SKM-1 treated with dmso at 0.1 percent for 144 hours (cell line): ENCODE data around the gene NPAS3.

ENCODE experiments used
- DNase-seq: peaks from one replicate; lab custom pipeline; 2025; ENCODE audit not compliant: unreplicated experiment; lab: John Stamatoyannopoulos, UW

Gene NPAS3

GRCh38 chr14:32940066-32940651 is 1.5 kb downstream of the NPAS3 start:
- no peak for DNase-seq

- no peak for DNase-seq
These were observed 2.3 kb downstream of the NPAS3 start for GRCh38 chr14:32940711-32941667.

- no peak for DNase-seq
These were observed 3.0 kb downstream of the NPAS3 start for GRCh38 chr14:32941668-32942065.

GRCh38 chr14:32947081-32947480 is 8.4 kb downstream of the NPAS3 start:
- no peak for DNase-seq

DNA sequence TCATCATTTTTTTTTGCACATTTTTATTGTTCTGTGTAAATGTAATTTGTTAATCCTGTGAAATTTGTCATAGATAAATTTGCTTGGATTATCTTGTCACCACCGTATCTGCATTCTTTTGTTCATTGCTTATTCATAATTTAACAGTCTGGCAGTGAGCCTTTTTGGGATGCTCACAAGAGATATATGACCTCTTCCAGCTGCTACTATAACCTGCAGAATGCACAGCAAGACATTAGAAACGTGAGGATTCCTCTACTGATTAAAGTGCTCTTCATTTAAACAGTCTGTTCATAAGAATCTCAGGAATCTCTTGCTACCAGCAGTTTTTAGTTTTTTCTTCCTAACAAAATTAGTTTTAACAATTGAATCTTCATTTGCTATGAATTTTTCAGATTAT is 9.1 kb downstream of the NPAS3 start:
- DNase-seq, result no peak

DNA sequence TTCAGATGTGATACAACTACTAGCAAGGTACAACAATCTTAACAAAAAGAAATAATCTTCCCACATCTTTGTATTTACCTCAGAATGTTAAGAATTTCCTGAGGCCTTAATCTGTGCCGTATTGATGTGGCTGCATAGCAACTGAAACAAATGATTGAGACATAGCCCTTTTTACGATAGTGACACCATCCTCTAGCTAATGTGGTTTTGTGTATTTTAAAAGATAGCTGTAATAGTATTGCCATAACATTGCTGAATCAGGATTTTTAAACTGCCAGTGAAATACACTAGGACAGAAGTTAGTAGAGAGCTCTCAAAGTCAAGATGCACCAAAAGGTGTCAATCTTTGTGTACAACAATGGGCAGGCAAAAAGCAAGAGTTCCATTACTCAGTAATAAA is 11.9 kb downstream of the NPAS3 start:
- no peak for DNase-seq

GRCh38 chr14:32967421-32967820 is 28.7 kb downstream of the NPAS3 start:
- DNase-seq, result no peak

GRCh38 chr14:32968972-32969544 is 30.4 kb downstream of the NPAS3 start:
- no peak for DNase-seq

- DNase-seq, result peak; percentile 0
These were observed 39.2 kb downstream of the NPAS3 start for GRCh38 chr14:32977913-32978312.

GRCh38 chr14:32978691-32979255 is 40.1 kb downstream of the NPAS3 start:
- no peak for DNase-seq

DNA sequence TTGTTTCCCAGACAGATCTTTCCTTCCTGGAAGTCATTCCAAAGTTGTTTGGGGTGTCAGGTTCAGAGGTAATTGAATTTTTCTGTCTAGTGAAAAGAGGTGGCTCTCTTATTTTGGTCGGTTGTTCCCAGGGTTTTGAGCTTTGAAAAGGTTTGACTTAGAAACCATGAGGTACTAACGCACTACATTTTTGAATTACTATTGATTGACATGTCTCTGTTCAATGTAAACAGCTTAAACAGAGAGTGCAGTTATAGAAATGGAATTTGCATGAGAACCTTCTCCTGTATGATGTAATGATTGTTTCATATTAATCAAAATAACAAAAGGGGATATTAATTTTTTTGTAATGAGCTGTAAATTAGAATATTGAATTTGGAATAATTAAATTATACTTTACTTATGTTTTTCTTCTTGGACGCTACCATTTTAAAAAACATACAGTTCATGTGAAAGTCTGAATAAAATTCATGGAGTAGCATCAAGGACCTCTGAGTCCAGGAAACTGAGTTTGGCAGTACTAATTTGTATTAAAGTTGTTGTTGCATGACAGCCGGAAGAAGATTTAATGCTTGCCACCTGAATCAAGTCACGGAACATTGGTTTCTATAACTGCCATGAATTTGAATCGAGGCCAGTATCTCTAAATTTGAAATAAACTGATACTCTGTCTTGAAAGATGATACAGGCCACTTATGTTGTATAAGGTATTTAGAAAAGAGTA is 41.7 kb downstream of the NPAS3 start:
- DNase-seq, result no peak

- no peak for DNase-seq
These were observed 42.3 kb downstream of the NPAS3 start for GRCh38 chr14:32980902-32981501.

GRCh38 chr14:32984241-32984930 is 45.7 kb downstream of the NPAS3 start:
- no peak for DNase-seq

GRCh38 chr14:32985866-32986265 is 47.2 kb downstream of the NPAS3 start:
- no peak for DNase-seq

DNA sequence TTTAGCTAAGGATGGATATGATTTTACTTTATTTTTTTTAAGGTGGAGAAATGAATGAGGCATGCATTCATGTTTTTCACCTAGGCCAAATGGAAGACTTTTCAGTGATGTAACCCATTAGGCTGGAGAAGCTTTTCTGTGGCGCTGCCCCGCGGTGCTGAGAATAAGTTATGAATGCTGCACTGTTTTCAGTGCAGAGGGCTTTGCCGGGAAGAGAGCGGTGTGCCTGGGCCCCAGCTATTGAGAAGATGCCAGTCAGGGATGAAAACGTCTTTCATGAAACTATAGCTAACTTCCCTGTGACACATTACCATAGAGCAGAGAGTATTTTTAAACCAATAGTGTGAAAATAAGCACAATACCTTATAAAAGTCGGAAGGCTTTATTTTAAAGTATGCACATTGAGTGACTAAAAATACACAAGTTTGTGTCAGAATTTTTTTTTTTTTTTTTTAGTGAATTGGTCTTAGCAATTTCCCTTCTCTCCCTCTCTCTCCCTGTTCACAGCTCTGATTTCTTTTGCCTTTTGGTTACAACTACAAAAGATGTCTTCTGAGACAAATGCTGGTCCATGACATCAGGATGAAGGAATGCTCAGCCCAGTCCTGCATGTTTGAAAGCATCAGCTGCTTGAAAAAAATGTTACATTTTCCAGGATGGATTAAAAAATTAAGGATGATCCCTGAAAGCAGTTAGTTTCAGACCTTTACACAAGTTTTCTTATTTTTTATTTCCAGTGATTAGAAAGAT is 48.3 kb downstream of the NPAS3 start:
- DNase-seq, result no peak

GRCh38 chr14:32991691-32992090 is 53.0 kb downstream of the NPAS3 start:
- DNase-seq, result no peak

DNA sequence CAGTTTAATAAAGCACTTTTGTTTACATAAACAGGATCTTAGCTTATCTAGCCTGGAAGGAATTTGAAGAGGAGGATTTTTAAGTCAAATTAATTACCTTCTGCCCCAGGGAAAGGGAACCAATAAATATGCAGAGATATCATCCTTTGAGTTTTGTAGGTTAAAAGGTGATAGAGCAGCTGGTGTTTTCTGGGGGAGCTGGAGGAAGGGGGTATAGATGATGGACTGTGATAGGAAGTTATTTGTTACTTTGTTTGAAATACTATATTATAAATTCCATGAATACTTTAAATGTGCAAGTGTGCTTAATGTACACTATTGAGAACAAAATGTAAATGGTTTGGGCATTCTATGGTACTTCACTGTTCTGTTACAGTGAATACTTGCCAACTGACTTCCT is 55.2 kb downstream of the NPAS3 start:
- DNase-seq, result no peak

GRCh38 chr14:32996343-32996742 is 57.7 kb downstream of the NPAS3 start:
- no peak for DNase-seq

DNA sequence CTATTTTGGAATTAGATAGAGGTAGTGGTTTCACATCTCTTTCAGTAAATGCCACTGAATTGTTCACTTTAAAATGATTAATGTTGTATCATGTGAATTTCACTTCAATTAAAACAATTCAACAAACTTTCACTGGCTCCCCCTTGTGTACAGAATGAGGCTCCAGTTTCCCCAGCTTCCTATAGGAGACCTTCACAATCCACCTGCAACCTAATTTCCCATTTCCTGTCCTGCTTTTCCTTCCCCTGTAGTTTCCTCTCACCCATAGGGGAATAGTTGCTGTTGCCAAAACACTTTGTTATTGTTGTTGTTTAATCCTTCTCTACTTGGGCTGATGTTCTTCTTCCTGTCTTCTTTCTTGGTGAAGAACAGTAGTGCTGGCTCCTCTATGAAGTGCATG is 59.8 kb downstream of the NPAS3 start:
- no peak for DNase-seq
